SKM-1 (cell line): ENCODE data around the gene GLB1L2.
"Not testable (repeated sequence)": the region's sequence is repeated elsewhere in the genome, so short reads cannot be mapped to it uniquely, and the experiment has no call there.

Source experiments
- DNase-seq: peaks from one replicate; lab custom pipeline; 2025; ENCODE audit not compliant: unreplicated experiment; lab: John Stamatoyannopoulos, UW

Gene GLB1L2

DNA sequence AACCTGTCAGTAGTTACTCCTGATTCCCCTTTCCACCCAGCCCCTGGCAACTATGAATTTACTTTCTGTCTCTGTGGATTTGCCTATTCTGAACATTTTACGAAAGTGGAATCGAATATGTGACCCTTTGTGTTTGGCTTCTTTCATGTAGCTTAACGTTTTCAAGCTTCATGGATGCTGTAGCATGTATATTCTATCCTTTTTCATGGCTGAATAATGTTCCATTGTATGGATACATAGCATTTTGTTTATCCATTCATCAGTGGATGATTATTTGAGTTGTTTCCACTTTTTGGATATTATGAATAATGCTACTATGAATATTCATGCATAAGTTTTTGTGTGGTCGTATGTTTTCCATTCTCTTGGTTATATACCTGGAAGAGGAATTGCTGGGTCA is 9.2 kb upstream of the GLB1L2 start:
- DNase-seq = no peak

- no peak for DNase-seq
Measured at GRCh38 chr11:134328433-134328832, 3.4 kb upstream of the GLB1L2 start.

- DNase-seq = no peak
Measured at GRCh38 chr11:134330611-134331353, 1.0 kb upstream of the GLB1L2 start.

GRCh38 chr11:134332189-134332631 is 422 bp downstream of the GLB1L2 start:
- no peak for DNase-seq

DNA sequence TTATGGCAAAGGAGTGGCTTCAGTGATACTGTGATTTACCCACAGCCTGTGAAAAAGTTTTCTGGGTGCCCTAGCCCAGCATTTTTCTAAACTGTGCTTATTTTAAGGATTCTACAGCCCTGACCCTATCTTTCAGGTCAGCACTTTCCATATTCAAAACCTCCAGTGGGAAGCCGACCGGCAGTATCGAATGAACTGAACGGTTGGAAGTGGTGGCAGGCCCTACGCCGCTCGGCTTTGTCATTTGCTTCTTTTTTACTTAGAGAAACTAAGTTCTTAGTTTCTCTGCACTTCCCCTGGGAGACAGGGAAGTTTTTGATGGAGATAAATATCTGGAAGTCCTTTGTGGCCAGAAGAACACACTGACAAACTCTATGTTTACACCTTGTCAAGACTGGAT is 994 bp downstream of the GLB1L2 start:
- DNase-seq = no peak

GRCh38 chr11:134333312-134333711 is 1.5 kb downstream of the GLB1L2 start:
- no peak for DNase-seq

- DNase-seq = peak; percentile 4
Measured at GRCh38 chr11:134333946-134334345, 2.2 kb downstream of the GLB1L2 start.

DNA sequence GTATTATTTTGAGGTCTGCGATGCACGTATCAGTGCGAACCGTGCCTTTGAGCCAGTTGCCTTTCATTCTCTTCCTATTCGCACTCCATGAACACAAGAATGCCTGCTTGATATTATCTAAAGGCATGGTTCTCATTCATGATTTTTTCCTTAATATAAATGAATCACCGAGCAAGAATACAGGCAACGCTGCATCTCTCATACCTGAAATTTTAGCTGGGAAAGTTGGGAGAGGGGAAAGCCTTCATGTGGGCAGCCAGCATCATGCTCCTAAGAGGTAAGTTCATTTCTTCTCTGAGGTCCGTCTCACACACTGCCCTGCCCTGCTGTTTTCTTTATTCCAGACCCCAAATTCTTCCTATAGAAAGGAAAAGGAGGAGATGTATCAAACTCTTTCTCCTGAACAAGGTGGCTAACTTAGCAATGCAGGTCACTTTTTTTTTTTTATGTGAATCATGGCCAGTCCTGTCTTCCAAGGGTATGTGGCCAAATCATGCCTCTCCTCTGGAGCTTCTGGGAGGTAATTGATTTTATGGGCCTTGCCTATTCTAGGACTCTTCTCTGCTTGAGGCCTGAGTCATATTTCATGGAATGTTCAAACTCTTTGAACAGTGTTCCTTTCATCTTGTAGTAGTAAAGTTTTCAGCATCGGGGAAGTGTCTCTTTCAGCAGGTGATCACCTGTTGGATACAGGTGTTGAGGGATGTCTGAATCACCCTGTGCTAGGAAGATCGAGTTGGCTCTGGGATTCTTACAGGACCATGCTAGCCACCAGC is 3.2 kb downstream of the GLB1L2 start:
- no peak for DNase-seq

DNA sequence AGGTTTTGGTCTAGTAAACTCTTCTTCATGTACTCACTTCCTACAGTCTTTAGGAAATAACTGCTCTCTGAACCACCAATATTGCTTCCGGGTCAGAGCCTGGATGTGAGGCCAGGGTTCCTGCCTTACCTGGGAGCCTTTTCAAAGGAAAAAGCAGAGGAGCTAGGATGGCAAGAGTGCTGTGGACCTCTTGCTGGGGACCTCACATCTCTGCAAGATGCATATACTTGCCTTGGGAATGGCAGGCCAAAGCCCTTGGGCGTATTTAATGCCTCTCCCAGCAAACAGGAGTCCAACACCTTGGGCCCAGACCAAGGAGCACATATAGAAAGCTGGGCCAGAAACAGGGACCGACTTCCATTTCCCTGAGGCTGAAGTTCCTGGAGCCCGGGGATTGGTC is 5.3 kb downstream of the GLB1L2 start:
- DNase-seq = no peak

- DNase-seq = no peak
Measured at GRCh38 chr11:134338068-134338467, 6.3 kb downstream of the GLB1L2 start.

GRCh38 chr11:134338654-134339053 is 6.9 kb downstream of the GLB1L2 start:
- no peak for DNase-seq

- no peak for DNase-seq
Measured at GRCh38 chr11:134339756-134340155, 8.0 kb downstream of the GLB1L2 start.

- DNase-seq = no peak
Measured at GRCh38 chr11:134340354-134340964, 8.7 kb downstream of the GLB1L2 start.

GRCh38 chr11:134341805-134342571 is 10.2 kb downstream of the GLB1L2 start:
- DNase-seq = no peak

GRCh38 chr11:134342572-134343340 is 11.0 kb downstream of the GLB1L2 start:
- DNase-seq = no peak

- no peak for DNase-seq
Measured at GRCh38 chr11:134343646-134344045, 11.9 kb downstream of the GLB1L2 start.

- DNase-seq = not testable (repeated sequence)
Measured at GRCh38 chr11:134344497-134345236, 12.9 kb downstream of the GLB1L2 start.

- DNase-seq = no peak
Measured at GRCh38 chr11:134345237-134345550, 13.4 kb downstream of the GLB1L2 start.

GRCh38 chr11:134346101-134346975 is 14.6 kb downstream of the GLB1L2 start:
- no peak for DNase-seq
